GM19397 (cell line): Measurements from ENCODE around the gene CCL16.
"Not testable (repeated sequence)": the region's sequence is repeated elsewhere in the genome, so short reads cannot be mapped to it uniquely, and the experiment has no call there.

Source experiments
- ATAC-seq: cut with Tn5 transposase; IDR thresholded peaks from one replicate; pipeline ENCODE4 v1.9.1; 2021; ENCODE audit warnings: mild to moderate bottlenecking, moderate library complexity; ENCODE audit not compliant: unreplicated experiment

CCL16 gene

GRCh38 chr17:35942588-35943186 is 38.6 kb downstream of the CCL16 start:
- no peak for ATAC-seq

DNA sequence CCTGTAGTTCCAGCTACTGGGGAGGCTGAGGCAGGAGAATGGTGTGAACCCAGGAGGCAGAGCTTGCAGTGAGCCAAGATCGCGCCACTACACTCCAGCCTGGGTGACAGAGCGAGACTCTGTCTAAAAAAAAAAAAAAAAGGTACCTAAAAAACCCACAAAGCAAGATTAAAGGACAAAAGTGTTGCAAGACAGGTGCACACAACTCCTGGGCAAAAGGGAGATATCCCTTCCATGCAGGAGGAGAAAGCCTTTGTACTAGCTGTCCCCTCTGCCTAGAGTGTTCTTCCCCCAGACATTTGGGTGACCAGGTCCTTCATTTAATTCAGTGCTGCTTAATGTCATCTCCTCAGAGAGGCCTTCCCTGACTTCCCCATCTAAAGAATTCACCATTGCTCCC is 42.8 kb downstream of the CCL16 start:
- ATAC-seq, result not testable (repeated sequence)

GRCh38 chr17:35936063-35936462 is 45.2 kb downstream of the CCL16 start:
- ATAC-seq, result no peak

GRCh38 chr17:35934760-35935159 is 46.5 kb downstream of the CCL16 start:
- no peak for ATAC-seq

GRCh38 chr17:35932586-35932985 is 48.7 kb downstream of the CCL16 start:
- ATAC-seq, result no peak

DNA sequence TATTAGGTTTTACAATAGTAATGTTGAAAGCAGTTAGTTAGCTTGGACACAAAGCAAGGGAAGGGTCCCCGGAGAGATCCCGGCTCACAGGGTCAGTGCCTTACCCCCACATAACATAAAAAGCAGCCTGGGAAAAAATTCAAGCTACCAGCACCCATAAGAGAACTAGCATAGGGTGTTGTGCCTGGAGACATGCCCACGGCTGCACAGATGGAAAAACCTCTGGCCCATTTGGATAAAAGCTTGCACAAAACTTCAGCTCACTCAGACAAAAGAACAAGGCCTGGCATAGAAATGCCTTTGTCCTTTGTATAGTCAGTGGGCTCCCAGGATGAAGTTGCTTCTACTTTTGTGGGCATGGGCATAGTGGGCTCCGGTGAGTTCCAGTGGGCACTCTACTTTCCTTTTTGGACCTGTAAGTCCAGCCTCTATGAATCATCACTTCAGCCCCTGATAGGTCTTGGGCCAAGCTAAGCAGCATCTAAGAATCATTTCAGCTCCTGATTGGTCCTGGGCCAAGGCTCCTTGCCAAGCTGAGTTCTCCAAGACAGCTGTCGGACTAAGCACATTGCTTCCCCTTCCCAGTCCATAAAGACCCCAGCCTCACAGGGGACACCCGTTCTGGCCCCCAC is 49.4 kb downstream of the CCL16 start:
- ATAC-seq, result no peak

- peak; percentile 73 for ATAC-seq
Observed at GRCh38 chr17:35930211-35931065, 50.9 kb downstream of the CCL16 start, which contains the start of gene RDM1. RDM1 (minus strand) TSS chr17:35930773; CDS start chr17:35930727, 46 bp downstream.

GRCh38 chr17:35927714-35928113 is 53.6 kb downstream of the CCL16 start:
- no peak for ATAC-seq
